ENCODE results near the gene SNX14.
"Not testable (repeated sequence)": the region's sequence is repeated elsewhere in the genome, so short reads cannot be mapped to it uniquely, and the experiment has no call there.

The SNX14 gene

GRCh38 chr6:85576476-85576875 lies 17.2 kb downstream of the SNX14 start:
- peaks cover 0 to 31% (median 8%) of the 10 kb centered on the region in 4 experiments for H3K36me3 ChIP-seq (ENCODE audit: control insufficient read depth in 4 of 4, insufficient read depth in 4 of 4, low read length in 3 of 4)
- peaks cover 0 to 8% (median 2%) of the 10 kb centered on the region in 4 experiments for H3K4me1 ChIP-seq (ENCODE audit: control extremely low read depth in 1 of 4, control insufficient read depth in 4 of 4, insufficient read depth in 4 of 4, low read length in 3 of 4)
- 83% methylated on average over 1 of the region's 2 CpGs for WGBS (ENCODE audit: insufficient coverage)
- ChIA-PET CTCF (interaction anchor here (0.9 kb wide), 1 partner anchor 14 kb away, joined by 3 read pairs; no protein-coding TSS in a partner anchor), POLR2A (interaction anchor here (0.5 to 0.6 kb wide), 2 partner anchors 16 to 229 kb away, joined by 3 to 4 read pairs; no protein-coding TSS in a partner anchor)
- no peak overlapping the region for H3K27ac ChIP-seq (ENCODE audit: insufficient read depth in 1 of 2, low read depth in 1 of 2, low read length in 2 of 2, poor library complexity in 1 of 2, severe bottlenecking in 2 of 2)
- H3K4me3 ChIP-seq (ENCODE audit: control insufficient read depth in 1 of 7, extremely low read depth in 1 of 7, insufficient read depth in 4 of 7, low read depth in 2 of 7, low read length in 6 of 7) = no peak overlapping the region
- peak in 1 of 3 donors; percentile 8 for DNase-seq
- H3K9me3 ChIP-seq (ENCODE audit: control extremely low read depth in 1 of 5, control insufficient read depth in 4 of 5, insufficient read depth in 2 of 5, low read depth in 1 of 5, low read length in 4 of 5) = no peaks in the 10 kb centered on the region
- no peaks in the 10 kb centered on the region for H3K27me3 ChIP-seq (replicated peaks in 2 of 5; ENCODE audit: control insufficient read depth in 4 of 5, insufficient read depth in 5 of 5, low read length in 4 of 5)

GRCh38 chr6:85574932-85575598 lies 18.6 kb downstream of the SNX14 start:
- DNase-seq = no peak
- Histone ChIP-seq H3K4me1 (ENCODE audit: control extremely low read depth in 1 of 4, control insufficient read depth in 4 of 4, insufficient read depth in 4 of 4, low read length in 3 of 4) (peaks cover 0 to 5% (median 2%) of the 10 kb centered on the region in 4 experiments), H3K4me3 (ENCODE audit: control insufficient read depth in 1 of 7, extremely low read depth in 1 of 7, insufficient read depth in 4 of 7, low read depth in 2 of 7, low read length in 6 of 7) (no peak overlapping the region), H3K9me3 (ENCODE audit: control extremely low read depth in 1 of 5, control insufficient read depth in 4 of 5, insufficient read depth in 2 of 5, low read depth in 1 of 5, low read length in 4 of 5) (no peaks in the 10 kb centered on the region), H3K27ac (ENCODE audit: insufficient read depth in 1 of 2, low read depth in 1 of 2, low read length in 2 of 2, poor library complexity in 1 of 2, severe bottlenecking in 2 of 2) (no peak overlapping the region), H3K27me3 (replicated peaks in 2 of 5; ENCODE audit: control insufficient read depth in 4 of 5, insufficient read depth in 5 of 5, low read length in 4 of 5) (no peaks in the 10 kb centered on the region), H3K36me3 (ENCODE audit: control insufficient read depth in 4 of 4, insufficient read depth in 4 of 4, low read length in 3 of 4) (peaks cover 0 to 26% (median 8%) of the 10 kb centered on the region in 4 experiments)
- POLR2A ChIA-PET = no interaction called here
- CTCF ChIA-PET = no interaction called here

- CTCF ChIA-PET = interaction anchor here (1.7 to 2.6 kb wide), 2 partner anchors 10 to 33 kb away, joined by 5 read pairs; no protein-coding TSS in a partner anchor
Observed at GRCh38 chr6:85569323-85569722, 24.3 kb downstream of the SNX14 start.

GRCh38 chr6:85568411-85568810 lies 25.2 kb downstream of the SNX14 start:
- Histone ChIP-seq H3K27ac (ENCODE audit: insufficient read depth in 1 of 2, low read depth in 1 of 2, low read length in 2 of 2, poor library complexity in 1 of 2, severe bottlenecking in 2 of 2) (no peak overlapping the region), H3K4me3 (ENCODE audit: control insufficient read depth in 1 of 7, extremely low read depth in 1 of 7, insufficient read depth in 4 of 7, low read depth in 2 of 7, low read length in 6 of 7) (no peak overlapping the region), H3K9me3 (ENCODE audit: control extremely low read depth in 1 of 5, control insufficient read depth in 4 of 5, insufficient read depth in 2 of 5, low read depth in 1 of 5, low read length in 4 of 5) (no peaks in the 10 kb centered on the region), H3K4me1 (ENCODE audit: control extremely low read depth in 1 of 4, control insufficient read depth in 4 of 4, insufficient read depth in 4 of 4, low read length in 3 of 4) (no peaks in the 10 kb centered on the region), H3K27me3 (replicated peaks in 2 of 5; ENCODE audit: control insufficient read depth in 4 of 5, insufficient read depth in 5 of 5, low read length in 4 of 5) (no peaks in the 10 kb centered on the region), H3K36me3 (ENCODE audit: control insufficient read depth in 4 of 4, insufficient read depth in 4 of 4, low read length in 3 of 4) (peaks cover 2 to 22% (median 15%) of the 10 kb centered on the region in 4 experiments)
- CTCF ChIA-PET = no interaction called here
- DNase-seq = no peak
- WGBS (ENCODE audit: insufficient coverage) = no CpG with 5 or more reads among the region's 6 CpGs
- POLR2A ChIA-PET = no interaction called here

More at GRCh38 chr6:85569323-85569722, 24.3 kb downstream of the SNX14 start:
- Histone ChIP-seq H3K27me3 (replicated peaks in 2 of 5; ENCODE audit: control insufficient read depth in 4 of 5, insufficient read depth in 5 of 5, low read length in 4 of 5) (no peaks in the 10 kb centered on the region), H3K4me3 (ENCODE audit: control insufficient read depth in 1 of 7, extremely low read depth in 1 of 7, insufficient read depth in 4 of 7, low read depth in 2 of 7, low read length in 6 of 7) (no peak overlapping the region), H3K27ac (ENCODE audit: insufficient read depth in 1 of 2, low read depth in 1 of 2, low read length in 2 of 2, poor library complexity in 1 of 2, severe bottlenecking in 2 of 2) (no peak overlapping the region), H3K4me1 (ENCODE audit: control extremely low read depth in 1 of 4, control insufficient read depth in 4 of 4, insufficient read depth in 4 of 4, low read length in 3 of 4) (no peaks in the 10 kb centered on the region), H3K9me3 (ENCODE audit: control extremely low read depth in 1 of 5, control insufficient read depth in 4 of 5, insufficient read depth in 2 of 5, low read depth in 1 of 5, low read length in 4 of 5) (no peaks in the 10 kb centered on the region), H3K36me3 (ENCODE audit: control insufficient read depth in 4 of 4, insufficient read depth in 4 of 4, low read length in 3 of 4) (peaks cover 2 to 21% (median 15%) of the 10 kb centered on the region in 4 experiments)
- no peak for DNase-seq
- POLR2A ChIA-PET = no interaction called here

GRCh38 chr6:85565736-85566135 lies 27.9 kb downstream of the SNX14 start:
- no CpG with 5 or more reads among the region's 1 CpG for WGBS (ENCODE audit: insufficient coverage)
- ChIA-PET POLR2A (interaction anchor here (0.6 to 1.2 kb wide), 2 partner anchors 28 to 113 kb away, joined by 3 to 4 read pairs; partner anchors contain the start of gene SNX14), CTCF (interaction anchor here (0.6 kb wide), 1 partner anchor 1405 kb away, joined by 3 read pairs; no protein-coding TSS in a partner anchor)
- H3K9me3 ChIP-seq (ENCODE audit: control extremely low read depth in 1 of 5, control insufficient read depth in 4 of 5, insufficient read depth in 2 of 5, low read depth in 1 of 5, low read length in 4 of 5) = no peaks in the 10 kb centered on the region
- no peaks in the 10 kb centered on the region for H3K4me1 ChIP-seq (ENCODE audit: control extremely low read depth in 1 of 4, control insufficient read depth in 4 of 4, insufficient read depth in 4 of 4, low read length in 3 of 4)
- H3K27me3 ChIP-seq (replicated peaks in 2 of 5; ENCODE audit: control insufficient read depth in 4 of 5, insufficient read depth in 5 of 5, low read length in 4 of 5) = no peaks in the 10 kb centered on the region
- H3K36me3 ChIP-seq (ENCODE audit: control insufficient read depth in 4 of 4, insufficient read depth in 4 of 4, low read length in 3 of 4) = peaks cover 0 to 26% (median 9%) of the 10 kb centered on the region in 4 experiments
- peak overlapping the region; percentile 4 to 49 for H3K27ac ChIP-seq (ENCODE audit: insufficient read depth in 1 of 2, low read depth in 1 of 2, low read length in 2 of 2, poor library complexity in 1 of 2, severe bottlenecking in 2 of 2)
- peak in 2 of 3 donors; percentile 13 to 27 for DNase-seq
- peak overlapping the region in 1 of 7 experiments; percentile 43 for H3K4me3 ChIP-seq (ENCODE audit: control insufficient read depth in 1 of 7, extremely low read depth in 1 of 7, insufficient read depth in 4 of 7, low read depth in 2 of 7, low read length in 6 of 7)

- DNase-seq; POLR2A ChIA-PET; H3K27me3 ChIP-seq (replicated peaks in 2 of 5; ENCODE audit: control insufficient read depth in 4 of 5, insufficient read depth in 5 of 5, low read length in 4 of 5); H3K4me3 ChIP-seq (ENCODE audit: control insufficient read depth in 1 of 7, extremely low read depth in 1 of 7, insufficient read depth in 4 of 7, low read depth in 2 of 7, low read length in 6 of 7); CTCF ChIA-PET; H3K27ac ChIP-seq (ENCODE audit: insufficient read depth in 1 of 2, low read depth in 1 of 2, low read length in 2 of 2, poor library complexity in 1 of 2, severe bottlenecking in 2 of 2); H3K9me3 ChIP-seq (ENCODE audit: control extremely low read depth in 1 of 5, control insufficient read depth in 4 of 5, insufficient read depth in 2 of 5, low read depth in 1 of 5, low read length in 4 of 5); H3K4me1 ChIP-seq (ENCODE audit: control extremely low read depth in 1 of 4, control insufficient read depth in 4 of 4, insufficient read depth in 4 of 4, low read length in 3 of 4): not testable (repeated sequence)
- WGBS (ENCODE audit: insufficient coverage) = no CpG with 5 or more reads among the region's 2 CpGs
- peaks cover 0 to 23% (median 8%) of the 10 kb centered on the region in 4 experiments for H3K36me3 ChIP-seq (ENCODE audit: control insufficient read depth in 4 of 4, insufficient read depth in 4 of 4, low read length in 3 of 4)
Observed at GRCh38 chr6:85564223-85564622, 29.4 kb downstream of the SNX14 start.

- DNase-seq = no peak
- CTCF ChIA-PET = interaction anchor here (0.6 kb wide), 1 partner anchor 51 kb away, joined by 3 read pairs; no protein-coding TSS in a partner anchor
- 100% methylated on average over 1 of the region's 3 CpGs for WGBS (ENCODE audit: insufficient coverage)
Observed at GRCh38 chr6:85561750-85562357, 31.8 kb downstream of the SNX14 start.

More at GRCh38 chr6:85561750-85562357, 31.8 kb downstream of the SNX14 start:
- H3K9me3 ChIP-seq (ENCODE audit: control extremely low read depth in 1 of 5, control insufficient read depth in 4 of 5, insufficient read depth in 2 of 5, low read depth in 1 of 5, low read length in 4 of 5) = no peaks in the 10 kb centered on the region
- H3K36me3 ChIP-seq (ENCODE audit: control insufficient read depth in 4 of 4, insufficient read depth in 4 of 4, low read length in 3 of 4) = peaks cover 0 to 22% (median 7%) of the 10 kb centered on the region in 4 experiments
- no peaks in the 10 kb centered on the region for H3K27me3 ChIP-seq (replicated peaks in 2 of 5; ENCODE audit: control insufficient read depth in 4 of 5, insufficient read depth in 5 of 5, low read length in 4 of 5)
- H3K4me1 ChIP-seq (ENCODE audit: control extremely low read depth in 1 of 4, control insufficient read depth in 4 of 4, insufficient read depth in 4 of 4, low read length in 3 of 4) = no peaks in the 10 kb centered on the region
- no peak overlapping the region for H3K27ac ChIP-seq (ENCODE audit: insufficient read depth in 1 of 2, low read depth in 1 of 2, low read length in 2 of 2, poor library complexity in 1 of 2, severe bottlenecking in 2 of 2)
- POLR2A ChIA-PET = no interaction called here
- H3K4me3 ChIP-seq (ENCODE audit: control insufficient read depth in 1 of 7, extremely low read depth in 1 of 7, insufficient read depth in 4 of 7, low read depth in 2 of 7, low read length in 6 of 7) = no peak overlapping the region

All from common myeloid progenitor, CD34-positive (primary cell).